Measurements from ENCODE around the gene TLL2.

TLL2 gene

GRCh38 chr10:96415150-96415890 lies 98.4 kb downstream of the TLL2 start:
- DNase-seq (ENCODE audit: extremely low read depth, insufficient read length), result no peak
- TF ChIP-seq CTCF (IDR thresholded peaks at IDR 0.05; ENCODE audit: insufficient read depth, low read length, poor library complexity, severe bottlenecking), result no peak
- H3K4me3 ChIP-seq (replicated peaks; ENCODE audit: low read depth, low read length), result no peak overlapping the region
- H3K27me3 ChIP-seq (replicated peaks; ENCODE audit: control insufficient read depth, insufficient read depth, low read length), result no peaks in the 10 kb centered on the region; the same call in 1 of the 2 replicates
- H3K36me3 ChIP-seq (ENCODE audit: control insufficient read depth, insufficient read depth, low read length), result no peaks in the 10 kb centered on the region

DNA sequence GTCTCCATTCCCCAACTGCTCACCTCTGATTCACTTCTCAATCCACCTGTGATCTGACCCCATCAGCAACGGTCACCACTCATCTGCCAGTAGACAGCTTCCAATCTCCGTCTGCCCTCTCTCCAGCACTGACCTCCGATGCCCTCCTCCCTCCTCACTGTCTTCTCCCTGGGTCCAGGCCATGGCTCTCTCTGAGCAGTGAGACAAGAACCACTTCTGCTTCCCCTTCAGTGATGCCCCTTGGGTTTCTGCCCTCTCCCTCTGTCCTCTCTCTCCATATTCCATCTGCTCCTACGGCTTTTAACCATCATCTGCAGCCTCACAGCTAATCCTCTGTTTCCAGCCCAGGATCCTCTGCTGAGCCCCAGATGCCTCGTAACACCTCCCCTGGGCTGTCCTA lies 99.4 kb downstream of the TLL2 start:
- Histone ChIP-seq H3K4me3 (replicated peaks; ENCODE audit: low read depth, low read length) (no peak overlapping the region), H3K27me3 (replicated peaks; ENCODE audit: control insufficient read depth, insufficient read depth, low read length) (no peaks in the 10 kb centered on the region; the same call in 1 of the 2 replicates), H3K36me3 (ENCODE audit: control insufficient read depth, insufficient read depth, low read length) (no peaks in the 10 kb centered on the region)
- no peak for DNase-seq (ENCODE audit: extremely low read depth, insufficient read length)
- TF ChIP-seq CTCF (IDR thresholded peaks at IDR 0.05; ENCODE audit: insufficient read depth, low read length, poor library complexity, severe bottlenecking), result no peak

GRCh38 chr10:96413151-96413787 lies 100.5 kb downstream of the TLL2 start:
- peak; percentile 27 for TF ChIP-seq CTCF (IDR thresholded peaks at IDR 0.05; ENCODE audit: insufficient read depth, low read length, poor library complexity, severe bottlenecking)
- no peak for DNase-seq (ENCODE audit: extremely low read depth, insufficient read length)
- no peaks in the 10 kb centered on the region; the same call in 1 of the 2 replicates for H3K27me3 ChIP-seq (replicated peaks; ENCODE audit: control insufficient read depth, insufficient read depth, low read length)

DNA sequence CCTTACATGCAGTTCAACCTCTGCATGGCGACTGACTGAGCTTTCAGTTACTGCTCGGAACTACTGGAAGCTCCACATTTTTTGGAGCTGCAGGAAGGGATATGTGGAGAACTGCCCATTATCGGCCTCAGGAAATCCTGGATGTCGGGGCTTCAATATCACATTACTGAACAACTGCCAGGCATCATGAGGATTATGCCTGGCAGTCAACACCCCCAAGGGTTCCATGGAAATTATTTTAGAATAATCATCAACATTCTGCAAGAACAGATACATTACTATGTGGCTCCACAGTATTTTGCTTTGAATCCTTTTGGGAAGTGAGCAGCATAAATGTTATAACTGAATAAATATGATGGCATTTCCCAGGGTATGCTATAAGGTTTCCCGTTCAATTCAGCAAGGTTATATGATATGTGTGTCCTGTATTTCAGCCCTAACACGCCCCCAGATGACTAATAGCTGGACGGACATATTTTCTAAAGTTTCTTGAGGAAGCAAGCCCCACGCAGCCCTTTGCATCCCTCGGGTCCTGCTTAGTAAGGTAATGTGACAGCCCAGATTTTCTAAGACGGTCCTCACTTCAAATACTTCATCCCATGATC lies 101.9 kb downstream of the TLL2 start:
- no peak for DNase-seq (ENCODE audit: extremely low read depth, insufficient read length)
- no peaks in the 10 kb centered on the region; the same call in 1 of the 2 replicates for H3K27me3 ChIP-seq (replicated peaks; ENCODE audit: control insufficient read depth, insufficient read depth, low read length)
- no peak overlapping the region for H3K4me3 ChIP-seq (replicated peaks; ENCODE audit: low read depth, low read length)
- no peaks in the 10 kb centered on the region for H3K36me3 ChIP-seq (ENCODE audit: control insufficient read depth, insufficient read depth, low read length)
- no peak for TF ChIP-seq CTCF (IDR thresholded peaks at IDR 0.05; ENCODE audit: insufficient read depth, low read length, poor library complexity, severe bottlenecking)

More at GRCh38 chr10:96413151-96413787, 100.5 kb downstream of the TLL2 start:
- H3K36me3 ChIP-seq (ENCODE audit: control insufficient read depth, insufficient read depth, low read length), result no peaks in the 10 kb centered on the region
- H3K4me3 ChIP-seq (replicated peaks; ENCODE audit: low read depth, low read length), result no peak overlapping the region

- no peak for TF ChIP-seq CTCF (IDR thresholded peaks at IDR 0.05; ENCODE audit: insufficient read depth, low read length, poor library complexity, severe bottlenecking)
- no peaks in the 10 kb centered on the region; the same call in none of the 2 replicates for H3K27me3 ChIP-seq (replicated peaks; ENCODE audit: control insufficient read depth, insufficient read depth, low read length)
These were observed 103.4 kb downstream of the TLL2 start for GRCh38 chr10:96410296-96410695.

More at GRCh38 chr10:96410296-96410695, 103.4 kb downstream of the TLL2 start:
- Histone ChIP-seq H3K36me3 (ENCODE audit: control insufficient read depth, insufficient read depth, low read length) (no peaks in the 10 kb centered on the region), H3K4me3 (replicated peaks; ENCODE audit: low read depth, low read length) (no peak overlapping the region)
- DNase-seq (ENCODE audit: extremely low read depth, insufficient read length), result no peak

All from GM06990 (cell line).